Ishikawa (cell line): ENCODE results near the gene ARMCX4.

ENCODE experiments used
- CEBPB ChIP-seq: IDR thresholded peaks from 2 replicates; pipeline ENCODE4 v1.6.1; 2012
- EGR1 ChIP-seq: IDR thresholded peaks from 2 replicates; pipeline ENCODE4 v1.6.1; 2012
- EP300 ChIP-seq: IDR thresholded peaks from 2 replicates; pipeline ENCODE4 v1.6.1; 2012; ENCODE audit warnings: borderline replicate concordance
- RAD21 ChIP-seq: IDR thresholded peaks from 2 replicates; pipeline ENCODE4 v1.6.1; 2012; ENCODE audit warnings: low read depth
- REST ChIP-seq: IDR thresholded peaks from 2 replicates; pipeline ENCODE4 v1.6.1; 2012; ENCODE audit warnings: low read depth, mild to moderate bottlenecking
- TAF1 ChIP-seq: IDR thresholded peaks from 2 replicates; pipeline ENCODE4 v1.6.1; 2012; ENCODE audit warnings: low read depth, mild to moderate bottlenecking
- TCF12 ChIP-seq: IDR thresholded peaks from 2 replicates; pipeline ENCODE4 v1.6.1; 2012; ENCODE audit warnings: low read depth
- USF1 ChIP-seq: IDR thresholded peaks from 2 replicates; pipeline ENCODE4 v1.6.1; 2012
- YY1 ChIP-seq: IDR thresholded peaks from 2 replicates; pipeline ENCODE4 v1.6.1; 2012; ENCODE audit warnings: low read depth
- ZBTB7A ChIP-seq: IDR thresholded peaks from 2 replicates; pipeline ENCODE4 v1.6.1; 2012; ENCODE audit warnings: low read depth
- TF ChIP-seq, protein P1 (sequence below): IDR thresholded peaks from 2 replicates; pipeline ENCODE4 v1.6.1; 2012

DNA sequence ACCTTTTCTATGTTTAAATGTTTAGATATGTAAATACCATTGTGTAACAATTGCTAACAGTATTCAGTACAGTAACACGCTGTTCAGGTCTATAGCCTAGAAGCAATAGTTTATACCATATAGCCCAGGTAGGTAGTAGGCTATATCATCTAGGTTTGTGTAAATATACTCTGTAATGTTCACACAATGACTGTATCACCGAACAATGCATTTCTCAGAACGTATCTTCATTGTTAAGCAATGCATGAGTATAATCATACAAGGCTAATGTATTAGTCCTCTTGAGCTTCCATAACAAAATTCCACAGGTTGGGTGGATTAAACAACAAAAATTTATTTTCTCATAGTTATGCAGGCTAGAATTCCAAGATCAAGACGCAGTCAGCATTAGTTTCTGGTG lies 22.7 kb downstream of the ARMCX4 start:
- no peak for TF ChIP-seq ZBTB7A
- no peak for TF ChIP-seq YY1
- no peak for TF ChIP-seq EP300
- TF ChIP-seq TAF1 = no peak
- no peak for TF ChIP-seq EGR1
- no peak for TF ChIP-seq RAD21
- TF ChIP-seq USF1 = no peak
- TF ChIP-seq TCF12 = no peak
- no peak for TF ChIP-seq REST
- TF ChIP-seq, protein P1, sequence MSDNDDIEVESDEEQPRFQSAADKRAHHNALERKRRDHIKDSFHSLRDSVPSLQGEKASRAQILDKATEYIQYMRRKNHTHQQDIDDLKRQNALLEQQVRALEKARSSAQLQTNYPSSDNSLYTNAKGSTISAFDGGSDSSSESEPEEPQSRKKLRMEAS = no peak
- no peak for TF ChIP-seq CEBPB
